GM21619 (cell line): Measurements from ENCODE around the gene BEST3.
"Not testable (repeated sequence)": the region's sequence is repeated elsewhere in the genome, so short reads cannot be mapped to it uniquely, and the experiment has no call there.

Source experiments
- ATAC-seq: cut with Tn5 transposase; IDR thresholded peaks from one replicate; pipeline ENCODE4 v1.9.1; 2021; ENCODE audit not compliant: unreplicated experiment

The BEST3 gene

DNA sequence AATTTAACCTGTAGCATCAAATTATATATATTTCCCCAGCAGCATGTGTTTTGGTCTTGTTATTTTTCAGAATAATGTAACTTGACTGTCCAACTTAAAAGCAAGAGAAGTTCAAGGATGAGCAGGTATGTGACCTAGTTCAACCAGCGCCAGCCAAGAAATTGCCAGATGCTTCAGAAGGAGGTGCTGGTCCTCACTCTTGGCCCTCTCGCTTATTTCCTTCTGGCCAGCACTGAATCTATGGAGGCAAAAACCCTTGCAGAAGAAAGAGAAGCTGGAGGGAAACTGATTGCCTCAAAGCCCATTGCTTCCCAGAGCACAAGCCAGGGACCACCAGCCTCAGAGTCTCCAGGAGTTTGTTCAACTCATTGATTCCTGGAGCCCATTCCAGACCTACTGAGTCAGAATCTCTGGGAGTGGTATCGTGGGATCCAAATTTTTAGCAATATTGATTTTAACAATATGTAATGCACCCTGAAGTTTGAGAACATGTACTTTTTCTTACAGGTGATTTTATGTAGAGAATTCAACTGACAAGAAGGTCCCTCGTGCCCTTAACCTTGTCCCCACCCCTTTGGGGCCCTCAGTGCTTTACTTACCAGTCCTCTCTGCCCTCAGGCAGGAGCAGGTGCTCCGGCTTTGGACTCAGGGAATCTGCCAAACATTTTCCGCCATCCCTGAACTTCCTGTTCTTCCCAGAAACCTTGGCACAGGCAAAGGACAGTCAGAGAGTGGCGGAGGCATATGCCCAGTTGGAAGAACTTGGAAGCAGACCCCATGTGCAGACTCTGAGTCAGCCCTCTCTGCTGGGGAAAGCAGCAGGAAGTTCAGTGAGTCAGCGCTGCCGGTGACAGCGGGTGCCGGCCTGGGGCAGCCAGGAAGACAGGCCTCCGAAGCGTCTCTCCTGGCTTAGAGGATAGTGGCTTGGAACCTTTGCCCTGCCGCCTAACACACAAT lies 10.4 kb downstream of the BEST3 start:
- ATAC-seq = peak; percentile 42

DNA sequence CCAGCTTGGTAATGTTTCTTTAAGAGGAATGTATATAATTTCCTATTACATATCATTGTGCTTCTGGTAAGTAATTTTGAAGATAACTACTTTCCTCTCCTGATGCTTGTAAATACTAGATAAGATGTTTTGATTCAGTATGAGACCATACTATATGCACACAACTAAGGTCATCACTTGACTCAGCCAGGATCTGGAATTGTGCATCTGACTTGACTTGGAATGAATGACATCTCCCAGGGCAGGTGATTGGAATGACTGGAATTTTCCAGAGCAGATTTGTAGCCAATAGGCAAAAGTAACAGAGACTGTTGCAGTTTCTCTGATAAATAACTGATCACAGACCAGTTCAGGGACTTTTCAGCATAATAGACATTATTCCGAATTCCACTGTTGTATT lies 11.1 kb downstream of the BEST3 start:
- ATAC-seq = no peak

DNA sequence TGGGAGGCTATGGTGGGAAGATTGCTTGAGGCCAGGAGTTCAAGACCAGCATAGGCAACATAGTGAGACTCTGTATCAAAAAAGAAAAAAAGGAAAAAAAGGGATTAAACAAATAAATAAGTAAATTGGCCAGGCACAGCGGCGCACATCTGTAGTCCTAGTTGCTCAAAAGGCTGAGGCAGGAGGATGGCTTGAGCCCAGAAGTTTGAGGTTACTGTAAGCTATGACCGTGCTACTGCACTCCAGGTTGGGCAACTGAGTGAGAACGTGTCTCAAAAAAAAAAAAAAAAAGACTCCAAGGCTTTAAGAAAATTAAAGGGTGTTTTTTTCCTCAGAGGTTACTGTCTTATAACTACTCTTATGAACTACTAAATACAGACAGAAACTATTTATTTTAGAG lies 11.7 kb downstream of the BEST3 start:
- ATAC-seq = no peak

DNA sequence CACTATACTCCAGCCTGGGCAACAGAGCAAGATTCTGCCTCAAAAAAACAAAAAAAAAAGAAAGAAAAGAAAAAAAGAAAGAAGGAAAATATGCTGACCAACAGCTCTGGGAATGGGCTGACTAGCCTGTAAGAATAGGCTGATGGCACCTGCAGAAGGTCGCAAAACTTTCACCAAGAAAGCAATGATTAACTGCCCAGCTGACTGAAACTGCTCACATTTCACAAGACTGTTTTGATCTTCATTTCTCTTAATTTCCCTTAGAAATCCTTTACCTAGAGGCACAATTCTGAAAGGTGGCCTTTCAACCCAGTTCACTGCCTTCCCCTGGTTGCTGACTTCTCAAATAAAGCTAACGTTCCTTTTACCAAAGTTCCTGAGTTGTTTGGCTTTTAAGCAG lies 12.4 kb downstream of the BEST3 start:
- ATAC-seq = peak; percentile 51

DNA sequence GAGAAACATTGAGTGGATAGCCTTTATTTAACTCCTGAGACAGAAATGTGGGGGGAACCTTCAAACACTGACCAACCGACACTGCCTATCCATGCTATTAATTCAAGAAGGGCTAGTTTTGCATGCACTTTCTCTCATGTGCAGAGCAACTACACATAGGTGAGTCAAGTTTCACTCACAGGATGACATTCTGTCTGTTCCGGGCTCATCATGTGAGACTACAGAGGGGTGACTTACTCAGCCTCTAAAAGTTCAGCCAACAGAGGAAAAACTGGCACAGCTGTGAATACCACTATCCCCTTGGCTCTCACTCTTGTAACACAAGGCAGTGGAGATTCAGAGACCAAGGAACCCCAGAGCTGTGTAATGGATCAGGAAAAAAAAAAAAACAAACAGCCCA lies 13.3 kb downstream of the BEST3 start:
- ATAC-seq = peak; percentile 77

DNA sequence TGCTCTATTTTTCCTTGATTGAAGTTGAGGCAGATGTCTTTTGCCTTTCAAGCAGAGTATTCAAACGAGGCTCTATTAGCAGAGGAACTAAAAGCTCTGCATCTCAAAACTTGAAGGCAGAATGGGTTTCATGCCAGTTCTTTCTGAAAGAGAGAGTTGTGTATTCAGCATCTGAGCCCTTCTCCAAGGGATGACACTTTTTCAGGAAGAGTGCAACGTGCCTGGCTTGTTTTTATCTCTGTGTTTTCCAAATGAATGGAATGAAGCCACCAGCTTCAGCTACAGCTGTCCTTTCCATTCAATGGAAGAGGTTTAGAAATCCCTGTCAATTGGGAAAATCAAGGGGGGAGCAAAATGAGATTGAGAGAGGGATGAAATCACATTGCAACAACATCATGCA lies 14.6 kb downstream of the BEST3 start:
- ATAC-seq = no peak

DNA sequence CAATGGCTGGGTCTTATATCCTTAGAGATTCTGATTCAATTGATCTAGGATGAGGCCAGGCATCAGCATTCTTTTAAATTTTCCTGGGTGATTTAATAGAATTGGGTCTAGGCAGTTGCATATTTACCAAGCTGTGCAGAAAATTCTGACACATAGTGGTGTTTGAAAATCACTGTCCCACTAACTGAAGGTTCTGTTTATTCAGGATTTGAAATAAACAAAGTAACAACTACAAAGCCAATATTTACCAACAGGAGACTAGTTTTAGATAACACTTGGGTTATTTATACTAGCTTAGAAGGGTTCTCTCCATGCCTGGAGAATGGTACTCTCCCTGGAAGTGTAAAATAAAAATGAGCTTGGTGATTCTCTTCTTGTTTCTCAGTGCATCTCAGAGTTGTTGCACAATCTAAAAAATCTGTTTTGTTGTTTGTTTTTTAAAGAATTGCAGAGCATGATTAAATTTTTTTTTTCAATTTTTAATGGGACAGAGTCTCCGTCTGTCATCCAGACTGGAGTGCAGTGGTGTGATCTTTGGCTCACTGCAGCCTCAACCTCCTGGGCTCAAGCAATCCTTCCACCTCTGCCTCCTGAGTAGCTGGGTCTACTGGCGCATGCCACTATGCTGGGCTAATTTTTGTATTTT lies 16.9 kb downstream of the BEST3 start:
- ATAC-seq = no peak

DNA sequence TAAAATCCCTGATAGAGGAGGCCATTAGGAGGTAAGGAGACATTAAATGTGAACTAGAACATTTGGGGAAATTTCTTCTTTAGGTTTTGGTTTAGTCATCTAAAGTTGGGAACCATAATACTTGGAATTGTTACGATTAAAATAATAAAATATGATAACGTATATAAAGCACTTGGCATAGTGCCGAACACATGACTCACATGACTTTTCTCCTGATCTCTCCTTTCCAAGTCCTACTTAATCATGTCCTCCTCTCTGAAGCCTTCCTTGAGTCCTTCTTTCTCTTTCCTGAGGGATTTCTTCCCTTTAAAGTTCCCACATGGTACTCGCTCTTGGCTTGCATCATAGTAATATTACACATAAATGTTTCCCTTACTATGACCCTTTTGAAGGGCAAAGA lies 20.0 kb downstream of the BEST3 start:
- ATAC-seq = no peak

DNA sequence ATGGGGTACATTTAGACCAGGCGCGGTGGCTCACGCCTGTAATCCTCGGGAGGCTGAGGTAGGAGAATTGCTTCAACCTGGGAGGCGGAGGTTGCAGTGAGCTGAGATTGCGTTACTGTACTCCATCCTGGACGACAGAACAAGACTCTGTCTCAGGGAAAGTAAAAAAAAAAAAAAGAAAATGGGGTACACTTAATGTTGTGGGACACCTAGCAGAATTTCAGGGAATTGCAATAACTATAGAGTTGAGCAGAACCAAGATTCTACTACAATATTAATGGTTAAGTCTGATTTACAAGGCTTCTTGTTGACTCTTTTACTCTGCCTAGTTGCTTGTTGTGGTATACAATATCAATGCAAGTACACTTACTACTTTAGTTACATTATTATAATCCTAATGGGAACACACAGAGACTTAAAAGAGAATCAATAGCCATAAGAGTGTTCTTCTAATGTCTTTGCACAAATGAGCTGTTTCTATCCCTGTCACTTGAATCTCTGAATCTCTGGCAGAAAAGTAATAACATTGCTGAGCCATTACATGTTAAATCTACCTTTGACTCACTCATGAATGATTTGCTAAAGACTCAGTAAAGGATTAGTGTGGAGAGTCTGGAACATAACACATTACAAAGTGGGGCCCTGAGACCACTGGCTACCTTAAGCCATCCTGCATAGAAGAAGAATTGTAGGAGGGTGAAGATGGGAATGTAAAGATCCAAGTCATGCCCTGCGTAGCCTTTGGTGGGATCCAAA lies 22.7 kb downstream of the BEST3 start:
- no peak for ATAC-seq

DNA sequence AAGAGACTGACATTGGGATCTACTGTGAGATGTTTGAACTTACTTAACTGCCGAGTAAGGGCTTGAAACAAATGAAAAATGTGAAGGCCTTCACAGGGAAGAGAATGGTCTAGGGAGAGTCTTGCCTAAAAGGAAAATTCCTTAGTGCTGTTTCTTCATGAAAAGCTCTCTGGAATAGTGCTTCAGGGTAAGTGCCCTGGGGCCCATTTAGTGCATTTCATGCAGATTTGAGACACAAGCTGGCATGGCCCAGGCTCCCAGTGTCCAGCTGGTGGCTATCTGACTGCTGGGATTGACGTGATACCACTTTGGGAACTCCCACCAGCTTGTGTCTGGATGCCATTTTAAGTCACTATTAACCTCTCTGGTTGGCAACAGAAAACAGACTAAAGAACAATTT lies 26.9 kb downstream of the BEST3 start:
- no peak for ATAC-seq

DNA sequence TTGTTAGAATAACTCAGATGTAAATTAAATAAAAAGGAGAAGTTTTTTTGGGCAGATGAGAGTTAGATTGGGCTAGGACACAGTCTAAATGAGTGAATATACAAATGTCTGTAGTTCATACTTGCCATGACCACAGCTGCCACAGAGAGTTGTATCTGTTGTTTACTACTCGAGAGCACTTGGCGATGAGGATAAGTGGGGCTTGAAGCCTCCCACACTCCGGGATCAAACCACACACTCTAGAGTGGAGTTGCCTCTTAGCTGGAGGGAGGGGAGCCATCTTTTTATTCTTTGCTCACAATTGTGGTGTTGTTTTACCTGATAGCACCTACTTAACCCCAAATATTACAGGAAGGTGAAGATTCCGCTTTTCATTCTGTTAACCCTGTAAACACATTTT lies 27.5 kb downstream of the BEST3 start:
- no peak for ATAC-seq

DNA sequence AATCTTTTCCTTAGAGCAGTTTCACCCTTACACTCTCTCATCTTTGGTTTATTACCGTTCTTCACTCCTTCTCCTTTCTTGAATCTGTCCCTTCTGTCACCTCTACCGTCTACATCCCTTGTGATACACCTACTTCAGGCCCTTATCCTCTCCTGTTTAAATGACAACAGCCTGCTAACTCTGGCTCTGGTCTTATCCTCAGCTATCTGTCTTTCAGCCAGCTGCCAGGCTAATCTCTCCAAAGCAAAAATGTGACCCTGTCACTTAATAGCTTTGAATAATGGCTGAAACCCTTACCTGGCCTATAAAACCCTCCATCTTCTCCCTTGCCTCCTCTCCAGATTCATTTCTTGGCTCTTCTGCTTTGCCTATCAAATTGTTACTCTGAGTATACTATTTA lies 32.3 kb downstream of the BEST3 start:
- ATAC-seq = no peak

DNA sequence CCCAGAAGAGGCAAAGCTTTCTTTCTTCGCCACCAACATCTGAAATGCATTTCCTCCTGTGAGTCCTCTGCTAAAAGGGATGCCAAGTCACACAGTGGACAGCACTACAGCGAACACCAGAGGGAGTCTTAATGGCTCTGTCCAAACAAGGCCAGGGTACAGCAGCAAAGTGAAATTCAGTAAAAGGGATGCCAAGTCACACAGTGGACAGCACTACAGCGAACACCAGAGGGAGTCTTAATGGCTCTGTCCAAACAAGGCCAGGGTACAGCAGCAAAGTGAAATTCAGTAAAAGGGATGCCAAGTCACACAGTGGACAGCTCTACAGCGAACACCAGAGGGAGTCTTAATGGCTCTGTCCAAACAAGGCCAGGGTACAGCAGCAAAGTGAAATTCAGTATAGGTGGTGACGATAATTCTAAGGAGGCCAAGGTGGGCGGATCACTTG lies 34.1 kb downstream of the BEST3 start:
- ATAC-seq = not testable (repeated sequence)

DNA sequence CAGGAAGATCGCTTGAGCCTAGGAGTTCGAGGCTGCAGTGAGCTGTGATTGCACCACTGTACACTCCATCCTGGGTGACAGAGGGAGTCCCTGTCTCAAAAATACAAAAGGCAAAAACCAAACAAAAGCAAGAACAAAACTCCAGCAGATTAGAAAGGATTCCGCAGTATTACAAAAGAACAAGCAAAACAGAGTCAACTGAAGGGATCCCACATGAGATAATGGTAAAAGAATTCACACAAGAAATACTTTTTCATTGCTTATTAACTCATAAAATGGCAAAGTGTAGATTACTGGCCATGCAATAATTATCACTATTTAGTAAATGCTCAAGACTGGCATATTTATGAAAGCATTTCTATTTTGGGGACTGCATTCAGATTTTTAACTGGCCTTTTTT lies 35.4 kb downstream of the BEST3 start:
- no peak for ATAC-seq

DNA sequence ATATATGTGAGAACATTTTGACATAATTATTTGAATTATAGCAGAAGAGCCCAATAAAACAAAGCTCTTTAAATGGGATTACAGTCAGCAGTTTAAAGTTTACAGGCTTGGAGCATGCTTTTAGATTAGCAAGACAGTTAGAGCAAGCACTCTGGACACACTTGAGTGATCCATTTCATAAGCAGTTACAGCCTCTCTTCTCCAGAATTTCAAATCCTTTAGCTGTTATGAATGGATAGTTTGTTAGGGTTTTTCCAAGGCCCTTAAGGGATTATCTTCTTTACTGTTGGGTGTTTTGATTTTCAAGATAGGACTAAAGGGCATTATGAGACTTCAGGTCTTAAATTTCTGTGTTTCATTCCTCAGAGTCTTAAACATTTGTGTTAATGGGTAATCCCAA lies 36.3 kb downstream of the BEST3 start:
- no peak for ATAC-seq

DNA sequence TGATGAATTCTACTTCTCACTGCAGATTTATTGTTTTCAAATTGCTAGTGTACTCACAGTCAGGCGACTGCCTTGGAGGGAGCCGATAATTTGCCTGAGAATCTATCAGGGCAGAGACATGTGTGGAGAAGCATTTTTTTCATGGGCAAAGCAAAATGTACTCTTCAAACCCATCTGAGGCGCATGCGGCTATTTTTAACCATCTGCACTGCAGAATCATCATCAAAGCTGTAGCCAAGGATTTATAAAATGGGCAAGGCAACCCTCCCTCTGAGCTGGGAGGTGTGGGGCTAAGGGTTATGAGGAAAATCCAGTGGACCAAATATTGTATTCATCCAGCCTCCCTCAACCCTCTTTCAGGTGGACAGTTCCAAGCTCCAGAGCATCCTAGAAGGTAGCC lies 37.7 kb downstream of the BEST3 start:
- no peak for ATAC-seq

DNA sequence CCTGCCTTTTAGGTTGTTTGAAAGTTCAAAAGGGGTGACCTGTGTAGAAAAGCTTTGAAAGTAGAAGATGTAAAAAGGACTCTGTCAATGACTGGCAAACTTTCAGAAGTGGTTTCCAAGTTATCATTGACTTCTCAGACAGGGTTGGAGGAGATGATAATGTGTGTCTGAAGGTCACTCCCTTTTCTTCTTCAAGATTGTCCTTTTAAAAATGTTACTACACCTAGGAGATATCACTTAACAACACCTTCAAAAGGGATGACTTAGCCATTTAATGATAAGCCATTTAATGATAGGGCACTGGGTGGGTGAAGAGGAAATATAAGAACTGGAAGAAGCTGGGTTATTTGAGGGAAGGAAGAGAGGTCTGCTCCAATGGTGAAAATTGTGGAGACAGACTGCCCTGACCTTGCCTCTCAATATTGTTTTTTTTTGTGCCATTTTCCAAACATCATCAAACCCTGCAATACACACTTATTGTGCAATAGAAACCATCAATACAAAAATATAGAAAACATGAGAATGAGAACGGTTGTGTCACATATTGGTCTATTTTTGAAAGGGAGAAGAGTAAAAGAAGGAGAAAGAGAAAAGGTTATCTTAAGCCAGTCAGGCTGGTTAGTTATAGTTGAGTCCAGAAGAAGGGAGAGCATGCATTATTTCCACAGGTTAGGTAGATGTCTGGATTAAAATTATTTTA lies 38.8 kb downstream of the BEST3 start:
- no peak for ATAC-seq

DNA sequence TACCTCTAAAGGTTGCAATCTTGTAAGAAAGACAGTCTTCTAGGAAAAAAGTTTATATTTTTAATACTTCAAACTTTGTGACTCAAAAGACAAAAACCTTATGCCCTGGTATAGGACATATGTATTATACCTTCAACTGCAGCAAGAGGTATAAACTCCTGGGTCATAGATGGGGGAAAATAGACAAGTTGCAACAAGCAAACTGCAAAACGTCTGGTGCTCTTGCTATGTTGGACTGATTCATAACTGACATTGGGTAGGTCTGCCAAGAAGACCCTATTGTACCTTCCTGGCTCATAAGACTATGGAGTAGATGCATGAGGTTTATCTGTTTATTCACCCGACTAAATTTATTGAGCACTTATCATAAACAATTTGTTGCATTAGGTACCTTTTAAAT lies 40.9 kb downstream of the BEST3 start:
- no peak for ATAC-seq

DNA sequence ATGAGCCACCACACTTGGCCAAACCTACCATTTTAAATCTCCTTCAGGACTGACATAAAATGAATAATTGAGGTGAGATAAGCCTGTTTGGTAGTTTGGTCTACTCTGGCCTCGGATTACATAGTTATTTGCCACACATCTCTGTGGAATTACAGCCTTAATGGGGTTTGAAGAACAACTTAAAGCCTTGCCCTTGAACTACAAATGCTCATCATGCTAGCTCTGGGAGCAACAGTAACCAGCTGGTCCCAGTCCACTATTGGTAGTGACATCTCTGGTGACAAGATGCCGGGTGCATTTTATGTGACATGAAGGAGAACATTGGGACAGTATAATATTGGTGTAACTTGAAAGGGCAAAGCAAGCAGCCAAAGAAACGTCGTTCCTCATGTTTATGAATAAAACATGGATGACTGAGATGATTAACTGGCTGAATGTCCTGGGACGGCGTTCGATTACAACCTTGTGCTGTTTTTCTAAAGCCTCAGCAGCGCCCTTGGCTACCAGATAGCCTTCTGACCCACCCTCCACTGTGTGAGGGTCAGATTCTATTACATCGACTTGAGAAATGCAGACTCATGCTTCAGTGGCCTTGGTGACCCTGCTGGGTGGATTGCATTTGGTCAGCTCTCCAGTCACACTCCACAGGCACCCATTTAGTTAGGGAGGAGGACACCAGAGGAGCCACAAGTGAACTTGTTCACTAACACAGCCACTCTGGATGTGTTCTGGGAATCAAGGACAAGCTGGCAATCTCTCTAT lies 41.5 kb downstream of the BEST3 start:
- no peak for ATAC-seq

DNA sequence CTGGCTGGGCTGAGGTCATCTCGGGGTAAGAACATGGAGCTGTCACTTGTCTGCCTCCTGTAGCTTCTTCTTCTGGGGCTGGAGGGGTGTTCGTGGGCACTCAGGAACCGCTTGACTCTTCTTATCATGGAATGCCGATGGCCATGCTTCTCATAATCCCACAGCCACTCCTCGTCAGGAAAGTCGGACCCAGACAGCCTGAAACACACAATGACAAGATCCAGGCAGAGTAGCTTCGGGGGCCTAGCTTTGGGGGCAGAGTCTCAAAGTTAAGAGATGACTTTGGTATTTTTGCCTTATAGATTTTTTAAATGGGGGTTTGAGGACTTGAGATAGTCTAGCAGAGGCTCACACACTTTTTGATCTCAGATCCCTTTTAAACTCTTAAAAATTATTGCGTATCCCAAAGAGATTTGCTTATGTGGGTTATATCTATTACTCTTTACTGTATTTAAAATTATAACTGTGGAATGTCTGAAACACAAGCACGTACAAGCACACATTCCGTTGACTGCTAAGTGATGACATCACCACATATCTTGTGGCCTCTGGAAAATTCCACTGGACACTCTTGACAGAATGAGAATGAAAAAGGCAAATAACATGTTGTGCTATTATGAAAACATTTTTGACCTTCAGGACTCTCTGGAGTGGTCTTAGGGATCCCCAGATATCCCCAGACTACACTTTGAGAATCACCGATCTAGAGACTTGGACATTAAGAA lies 43.3 kb downstream of the BEST3 start:
- ATAC-seq = no peak
